ENCODE measurements around the gene MAP6.
A peak's percentile ranks its signal among the peaks of the same experiment; 100 is the strongest.

The MAP6 gene

DNA sequence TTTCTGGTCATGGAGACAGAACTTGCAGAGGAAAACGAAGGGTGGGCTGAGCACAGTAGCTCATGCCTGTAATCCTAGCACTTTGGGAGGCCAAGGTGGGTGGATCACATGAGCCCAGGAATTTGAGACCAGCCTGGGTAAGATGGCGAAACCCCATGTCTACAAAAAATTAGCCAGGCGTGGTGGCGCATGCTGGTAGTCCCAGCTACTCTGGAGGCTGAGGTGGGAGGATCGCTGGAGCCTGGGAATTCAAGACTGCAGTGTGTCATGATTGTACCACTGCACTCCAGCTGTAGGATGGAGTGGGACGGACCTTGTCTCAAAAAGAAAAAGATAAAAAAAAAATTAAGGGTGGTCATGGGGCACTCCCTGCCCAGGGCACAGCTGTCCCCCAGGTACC, 100.9 kb downstream of the MAP6 start:
- no peak for DNase-seq (ENCODE audit: low spot score)

- DNase-seq (ENCODE audit: low spot score) = no peak
Measured at GRCh38 chr11:75566763-75567279, 102.0 kb downstream of the MAP6 start.

- no peak for DNase-seq (ENCODE audit: low spot score)
Measured at GRCh38 chr11:75565916-75566762, 102.7 kb downstream of the MAP6 start.

DNA sequence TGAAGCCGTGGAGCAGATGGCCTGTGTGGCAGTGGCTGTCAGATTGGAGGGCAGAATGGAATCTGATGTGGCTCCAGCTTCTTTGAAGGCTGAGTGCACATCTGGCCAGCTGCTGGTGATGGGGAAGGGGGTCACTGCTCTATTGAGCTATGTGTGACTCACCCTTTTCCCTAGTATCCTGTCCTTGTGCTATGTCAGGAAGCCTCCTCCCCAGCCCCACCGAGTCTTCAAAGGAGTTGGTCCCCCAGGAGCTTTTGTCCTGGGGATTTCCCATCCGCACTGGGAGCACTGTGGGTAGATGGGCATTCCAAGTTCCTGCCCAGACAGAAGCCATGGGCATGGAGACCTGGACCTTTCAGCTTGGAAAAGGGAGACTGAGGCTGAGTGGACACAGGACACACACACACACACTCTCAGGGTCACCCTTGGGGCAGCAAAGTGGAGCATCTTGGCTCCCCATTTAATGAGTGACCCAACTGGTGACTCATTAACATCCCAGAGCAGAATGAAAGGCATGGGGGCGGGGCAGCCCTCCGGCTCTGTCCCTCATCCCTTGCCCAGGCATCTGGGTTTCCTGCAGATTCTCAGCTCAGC, 103.5 kb downstream of the MAP6 start:
- no peak for DNase-seq (ENCODE audit: low spot score)

DNA sequence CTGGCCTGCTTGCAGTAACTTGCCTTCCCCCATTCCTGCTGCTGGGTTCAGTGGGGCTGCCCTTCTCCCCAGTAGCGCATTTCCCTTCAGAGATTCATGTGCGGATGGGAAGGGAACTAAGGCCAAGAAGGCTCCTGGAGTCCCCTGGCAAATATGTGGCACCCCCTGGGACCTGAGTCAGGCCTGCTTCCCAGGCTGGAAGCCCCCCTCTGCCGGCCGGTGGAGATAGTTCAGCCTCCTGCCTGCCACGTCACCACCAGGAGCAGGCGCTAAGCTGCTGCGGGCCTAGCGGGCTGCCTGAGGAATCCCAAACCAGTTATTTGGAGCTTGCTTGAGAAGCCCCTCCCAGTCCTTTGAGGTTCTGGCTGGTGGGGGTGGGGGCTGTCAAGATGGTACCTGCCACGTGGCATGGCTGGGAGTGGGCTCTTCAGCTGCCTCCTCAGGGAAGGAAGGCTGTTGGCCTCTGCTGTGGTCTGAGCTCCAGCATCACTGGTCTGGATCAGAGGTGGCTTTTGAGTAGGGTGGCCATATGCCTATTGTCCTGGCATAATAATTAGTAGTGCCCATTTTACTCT, 104.8 kb downstream of the MAP6 start:
- DNase-seq (ENCODE audit: low spot score) = no peak

GRCh38 chr11:75563501-75563977, 105.3 kb downstream of the MAP6 start:
- DNase-seq (ENCODE audit: low spot score) = no peak

DNA sequence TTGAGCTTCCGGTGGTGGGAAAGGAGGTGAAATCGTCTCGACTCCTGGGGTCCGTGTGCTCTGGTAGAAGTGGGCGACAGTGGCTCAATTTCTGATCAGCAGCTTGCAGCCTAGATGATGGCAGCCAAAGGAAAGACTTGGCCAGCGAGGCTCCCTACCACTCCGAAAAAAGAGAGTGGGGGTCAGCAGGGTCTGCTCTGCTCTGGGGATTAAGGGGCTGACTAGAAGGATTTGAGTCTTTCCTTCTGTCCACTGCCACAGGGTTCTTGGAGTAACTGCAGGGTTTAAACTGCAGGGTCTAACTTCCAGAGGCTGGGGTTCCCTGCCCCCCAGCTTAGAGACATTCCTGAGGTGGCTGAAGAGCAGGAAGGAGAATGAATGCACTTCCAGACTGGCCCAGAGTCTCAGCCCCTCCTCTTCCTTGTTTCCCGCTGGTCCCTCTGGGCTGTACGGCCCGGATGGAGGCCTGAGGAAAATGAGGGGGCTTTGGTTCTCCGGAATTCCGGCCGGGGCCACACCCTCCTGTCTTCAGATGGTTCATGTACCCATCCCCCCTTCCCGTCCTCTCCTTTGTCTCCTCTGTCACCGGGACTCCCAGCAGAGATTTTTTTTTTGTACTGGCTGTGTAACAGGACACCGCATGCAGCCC, 105.9 kb downstream of the MAP6 start:
- no peak for DNase-seq (ENCODE audit: low spot score)

- peak; percentile 84 for DNase-seq (ENCODE audit: low spot score)
Measured at GRCh38 chr11:75562048-75562835, 106.6 kb downstream of the MAP6 start, which contains the start of gene SERPINH1. TSS of gene SERPINH1 (plus strand) at chr11:75562253. CDS start at chr11:75566350, 4,097 bp downstream.

DNA sequence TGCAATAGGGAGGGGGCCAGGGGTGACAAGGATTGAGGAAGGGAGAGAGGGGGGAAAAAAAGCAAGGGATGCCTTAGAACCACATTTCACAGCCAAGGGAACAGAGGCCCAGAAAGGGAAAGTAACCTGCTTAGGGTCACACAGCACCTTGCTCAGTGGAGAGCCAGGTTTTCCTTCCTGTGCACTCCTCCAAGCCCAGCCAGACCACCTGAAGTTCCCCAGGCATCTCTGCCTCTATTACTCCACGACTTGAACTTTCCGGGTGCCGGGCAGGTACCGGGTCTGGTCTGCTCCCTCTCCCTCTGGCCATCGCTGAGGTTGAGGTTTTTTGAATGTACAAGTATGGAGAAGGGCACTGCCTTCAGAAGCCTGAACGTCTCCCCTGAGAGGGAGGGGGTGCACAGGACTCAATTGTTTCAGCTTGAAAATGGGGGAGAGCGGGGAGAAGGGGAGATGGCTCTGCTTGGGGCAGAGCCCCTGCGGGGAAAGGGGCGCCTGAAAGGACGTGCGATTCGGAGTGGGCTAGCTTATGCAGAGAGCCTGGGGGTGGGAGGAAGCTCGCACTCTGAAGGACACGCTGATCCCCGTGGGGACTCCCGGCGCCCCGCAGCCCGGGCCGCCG, 107.3 kb downstream of the MAP6 start:
- no peak for DNase-seq (ENCODE audit: low spot score)

DNA sequence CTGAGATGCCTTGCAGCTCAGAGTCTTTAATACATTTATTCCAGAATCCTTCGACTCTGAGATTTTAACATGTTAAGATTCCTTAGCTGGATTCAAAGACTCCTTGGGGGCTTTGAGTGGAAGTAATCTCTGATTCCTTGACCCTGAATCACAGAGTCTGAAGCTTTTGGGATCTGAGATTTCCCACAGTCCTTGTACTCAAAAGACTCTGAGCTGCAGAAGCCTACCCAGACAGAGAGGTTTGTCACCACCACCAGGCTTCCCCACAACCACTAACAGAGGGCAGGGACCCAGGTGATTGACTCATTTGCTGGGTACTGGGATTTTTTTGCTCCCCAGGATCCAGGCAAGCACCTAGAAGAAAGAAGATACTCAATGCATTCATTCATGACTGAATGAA, 108.2 kb downstream of the MAP6 start:
- no peak for DNase-seq (ENCODE audit: low spot score)

DNA sequence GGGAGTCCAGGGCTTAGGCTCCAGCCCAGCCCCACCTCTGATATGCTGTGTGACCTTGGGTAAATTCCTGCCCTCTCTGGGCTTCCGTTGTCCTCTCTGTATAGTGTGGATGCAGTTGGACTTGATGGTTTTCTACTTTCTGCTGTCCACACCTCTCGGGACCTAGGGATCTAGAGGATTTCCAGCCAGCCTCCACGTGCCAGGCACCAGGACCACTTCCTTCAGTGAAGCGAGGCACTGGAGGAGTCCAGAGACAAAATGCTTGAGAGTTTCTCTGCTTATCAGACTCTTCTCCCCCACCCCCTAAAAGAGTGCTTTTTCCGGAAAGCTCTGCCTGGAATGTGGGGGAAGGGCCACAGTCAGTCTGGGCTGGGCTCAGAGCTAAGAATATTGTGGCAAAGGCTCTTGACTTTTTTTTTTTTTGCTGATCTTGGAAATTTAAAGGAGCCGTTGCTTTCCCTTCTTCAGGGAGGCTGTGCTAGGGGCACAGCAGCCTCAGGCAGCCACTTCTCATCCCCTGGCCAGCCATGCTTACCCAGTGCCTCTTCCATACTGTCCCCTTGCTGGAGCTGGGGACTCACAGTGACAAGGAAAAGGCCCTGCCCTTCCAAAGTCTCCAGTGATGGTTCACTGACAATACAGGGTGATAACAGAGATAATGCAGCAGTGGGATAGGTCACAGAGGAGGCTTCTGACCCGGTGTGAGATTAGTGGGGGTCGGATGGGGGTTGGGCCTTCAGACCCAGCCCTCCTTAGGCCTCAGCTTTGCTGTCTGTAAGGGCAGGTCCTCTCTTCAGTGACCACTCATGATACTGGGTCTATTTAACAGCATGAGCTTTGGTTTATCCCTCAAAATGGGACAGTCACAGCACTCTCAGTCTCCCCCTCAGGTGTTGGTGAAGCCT, 109.6 kb downstream of the MAP6 start:
- no peak for DNase-seq (ENCODE audit: low spot score)

DNA sequence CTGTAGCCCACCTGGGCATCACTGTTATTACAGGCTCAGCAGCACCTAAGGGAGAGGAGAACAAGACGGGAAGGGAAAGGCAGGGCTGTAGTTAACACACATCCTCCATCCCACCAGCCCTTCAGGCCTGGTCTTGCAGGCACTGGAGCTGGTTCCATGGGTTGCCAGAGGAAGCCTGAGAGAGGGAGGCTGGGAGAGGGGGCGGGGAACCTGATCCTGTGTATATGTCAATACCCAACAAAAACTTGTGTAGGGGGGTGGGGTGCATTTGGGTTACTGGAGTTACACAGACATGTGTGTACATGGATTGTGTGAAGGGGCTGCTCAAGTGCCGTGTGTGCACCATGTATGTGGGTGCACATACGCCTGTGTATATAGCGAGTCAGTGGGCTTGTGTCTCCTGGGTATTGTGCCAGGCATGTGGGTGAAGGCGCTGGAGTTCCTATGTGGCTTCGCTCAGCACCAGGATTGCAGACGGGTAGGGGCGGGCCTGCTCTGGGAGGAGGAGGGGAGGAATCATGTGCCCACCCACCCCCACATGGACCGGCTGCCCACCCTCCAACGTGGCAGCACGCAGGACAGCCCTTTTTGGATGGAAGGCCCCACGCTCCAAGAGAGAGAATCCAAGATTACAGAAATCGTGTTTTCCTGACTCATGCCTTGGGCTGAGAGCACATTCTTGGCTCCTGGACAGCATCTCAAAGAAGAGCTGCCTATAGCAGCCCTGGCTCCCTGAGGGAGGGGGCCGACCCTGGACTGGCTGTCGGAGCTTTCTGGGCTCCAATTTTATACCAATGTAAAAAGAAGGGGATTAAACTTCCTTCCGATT, 111.0 kb downstream of the MAP6 start:
- DNase-seq (ENCODE audit: low spot score) = no peak

DNA sequence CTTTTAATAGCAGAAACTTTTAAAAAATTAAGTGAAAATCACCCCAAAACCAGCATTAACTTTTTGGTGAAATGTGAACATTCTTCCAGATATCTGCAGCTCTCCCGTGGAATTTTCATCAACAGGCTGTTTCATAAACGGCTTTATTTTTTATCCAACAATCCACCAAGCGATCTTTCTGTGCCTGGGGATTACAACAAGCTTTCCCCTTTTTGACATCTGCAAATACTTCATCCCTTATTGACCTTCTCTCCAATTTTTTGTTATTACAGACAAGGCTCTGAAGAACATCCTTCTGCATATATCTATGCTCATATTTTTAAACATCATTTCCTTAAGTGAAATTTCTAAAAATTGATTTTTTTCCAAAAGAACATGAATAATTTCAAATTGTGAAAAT, 112.6 kb downstream of the MAP6 start:
- no peak for DNase-seq (ENCODE audit: low spot score)

DNA sequence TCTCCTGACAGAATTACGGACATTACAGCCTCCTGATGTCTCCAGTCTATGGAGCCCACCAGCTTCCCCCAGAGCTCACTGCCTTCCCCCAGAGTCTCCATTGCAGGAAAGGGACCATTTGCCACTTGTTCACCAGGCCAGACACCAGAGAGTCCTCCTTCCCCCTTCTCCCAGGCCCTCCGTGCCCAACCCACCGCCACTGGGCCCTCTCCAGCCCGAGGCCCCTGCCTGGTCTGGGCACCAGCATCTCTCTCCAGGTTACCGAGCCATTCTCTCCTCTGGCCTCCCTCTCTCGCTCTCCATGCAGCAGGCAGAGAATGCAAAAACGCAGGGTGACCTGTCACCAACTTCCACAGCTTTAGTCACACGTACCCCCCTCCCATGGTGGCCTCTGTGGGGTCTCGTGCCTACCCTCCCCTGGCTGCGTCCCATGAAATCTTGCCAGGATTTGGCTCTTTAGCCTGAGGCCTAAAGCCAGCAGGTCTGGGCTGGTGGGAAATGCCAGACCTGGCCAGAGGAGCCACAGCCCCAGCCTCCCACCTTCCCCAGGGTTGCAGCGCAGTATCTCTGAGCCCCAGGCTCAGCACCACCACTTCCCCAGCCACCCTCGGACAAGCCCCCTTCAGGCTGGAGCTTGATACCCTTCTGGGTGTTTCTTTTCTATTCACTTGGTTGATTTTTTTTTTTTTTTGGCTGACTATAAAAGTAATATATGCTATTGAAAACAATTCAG, 113.6 kb downstream of the MAP6 start:
- no peak for DNase-seq (ENCODE audit: low spot score)

- peak; percentile 98 for DNase-seq (ENCODE audit: low spot score)
Measured at GRCh38 chr11:75554258-75555022, 114.4 kb downstream of the MAP6 start.

DNA sequence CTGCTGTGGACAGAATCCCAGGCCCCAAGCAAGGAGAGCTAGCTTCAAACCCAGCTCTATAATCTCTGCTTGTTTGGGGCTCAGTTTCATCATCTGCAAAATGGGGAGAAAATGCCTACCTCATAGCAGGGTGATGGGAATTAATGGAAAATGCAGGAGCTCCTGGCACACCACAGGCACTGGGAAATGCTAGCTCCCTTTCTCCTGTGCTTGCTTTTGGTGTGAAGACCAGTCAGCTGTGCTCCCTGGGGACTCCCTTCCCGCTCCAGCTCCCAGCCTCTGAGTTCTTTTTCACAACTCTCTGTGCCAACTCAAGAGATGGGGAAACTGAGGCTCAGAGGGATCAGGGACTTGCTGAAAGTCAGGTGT, 115.0 kb downstream of the MAP6 start:
- DNase-seq (ENCODE audit: low spot score) = no peak

GRCh38 chr11:75553182-75553581, 115.7 kb downstream of the MAP6 start:
- DNase-seq (ENCODE audit: low spot score) = no peak
